Erythroblast (primary cell): ENCODE data around the gene ATP2B3.

ENCODE experiments used
- GATA1 ChIP-seq: IDR thresholded peaks from 2 replicates; pipeline ENCODE4 v1.6.1; 2011; ENCODE audit warnings: low read depth, mild to moderate bottlenecking, control low read depth, low read length, moderate library complexity
- POLR2A ChIP-seq: IDR thresholded peaks from 2 replicates; pipeline ENCODE4 v1.6.1; 2011; ENCODE audit warnings: mild to moderate bottlenecking, low read length

DNA sequence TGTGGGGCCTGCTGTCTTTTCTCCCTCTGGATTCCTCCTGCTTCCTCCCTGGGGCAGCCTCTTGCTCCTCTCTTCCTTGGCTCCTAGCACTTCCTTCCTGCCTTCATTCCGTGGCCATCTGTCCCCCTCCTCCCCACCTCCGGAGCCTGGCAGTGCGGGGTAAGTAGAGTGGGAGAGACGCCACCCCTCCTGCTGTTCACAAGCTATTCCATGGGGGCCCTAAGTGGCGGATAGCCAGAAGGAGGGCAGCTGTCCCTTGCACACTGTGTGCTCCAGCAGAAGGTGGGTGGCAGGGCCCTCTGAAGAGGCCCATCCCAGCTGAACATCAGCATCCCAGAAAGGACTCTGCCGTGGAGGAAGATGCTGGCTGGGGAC, 54.1 kb downstream of the ATP2B3 start:
- TF ChIP-seq POLR2A (no peak), GATA1 (no peak)
